OCI-LY1 (cell line): ENCODE measurements around the gene XIRP1.

Experiments used
- H2AFZ ChIP-seq: fragments of 200-600 bp; sonication (generic), shearing (Covaris generic); 2 replicates; pipeline ENCODE4 v1.6.0; 2014; ENCODE audit warnings: antibody characterized with exemption, mild to moderate bottlenecking, low read length
- H3F3A ChIP-seq: fragments of 200-600 bp; sonication (generic), shearing (Covaris generic); 2 replicates; pipeline ENCODE4 v1.6.0; 2014; ENCODE audit warnings: mild to moderate bottlenecking, antibody characterized with exemption, low read length, moderate library complexity; ENCODE audit not compliant: insufficient read depth
- H3K27ac ChIP-seq: fragments of 200-600 bp; sonication (generic); 2 replicates; pipeline ENCODE4 v1.5.1; 2014; ENCODE audit warnings: low read length, mixed run types, mild to moderate bottlenecking, low read depth; ENCODE audit not compliant: poor library complexity, severe bottlenecking
- H3K27me3 ChIP-seq: fragments of 200-600 bp; sonication (generic); 2 replicates; pipeline ENCODE4 v1.6.0; 2014; ENCODE audit warnings: antibody characterized with exemption, mild to moderate bottlenecking, low read length, moderate library complexity; ENCODE audit not compliant: insufficient read depth
- H3K36me3 ChIP-seq: fragments of 200-600 bp; sonication (generic); 2 replicates; pipeline ENCODE4 v1.6.1; 2014; ENCODE audit warnings: mild to moderate bottlenecking, antibody characterized with exemption, low read length, moderate library complexity, mixed read lengths; ENCODE audit not compliant: insufficient read depth
- H3K4me1 ChIP-seq: fragments of 200-600 bp; sonication (generic); 2 replicates; pipeline ENCODE4 v1.5.1; 2014; ENCODE audit warnings: mild to moderate bottlenecking, low read length, moderate library complexity; ENCODE audit not compliant: insufficient read depth, severe bottlenecking
- H3K4me2 ChIP-seq: fragments of 200-600 bp; sonication (generic), shearing (Covaris generic); 2 replicates; pipeline ENCODE4 v1.6.1; 2014; ENCODE audit warnings: low read length
- H3K4me3 ChIP-seq: fragments of 200-600 bp; sonication (generic); 2 replicates; pipeline ENCODE4 v1.5.1; 2014; ENCODE audit warnings: low read length, low read depth, mild to moderate bottlenecking, mixed read lengths; ENCODE audit not compliant: poor library complexity, severe bottlenecking
- H3K79me2 ChIP-seq: fragments of 200-600 bp; shearing (Covaris generic); 2 replicates; pipeline ENCODE4 v1.6.1; 2016; ENCODE audit warnings: mixed run types, low read length, mixed read lengths; ENCODE audit not compliant: insufficient read depth
- H3K9ac ChIP-seq: fragments of 200-600 bp; sonication (generic), shearing (Covaris generic); 2 replicates; pipeline ENCODE4 v1.6.1; 2014; ENCODE audit warnings: mild to moderate bottlenecking, low read length, mixed read lengths
- H3K9me2 ChIP-seq: fragments of 200-600 bp; sonication (generic), shearing (Covaris generic); 2 replicates; pipeline ENCODE4 v1.6.1; 2014; ENCODE audit warnings: low read depth, mild to moderate bottlenecking, low read length, mixed read lengths
- H3K9me3 ChIP-seq: fragments of 200-600 bp; shearing (Covaris generic); 2 replicates; pipeline ENCODE4 v1.6.1; 2014; ENCODE audit warnings: low read length, mixed read lengths
- H4K20me1 ChIP-seq: fragments of 200-600 bp; sonication (generic), shearing (Covaris generic); 2 replicates; pipeline ENCODE4 v1.6.0; 2016; ENCODE audit warnings: mild to moderate bottlenecking, low read length; ENCODE audit not compliant: insufficient read depth
- EZH2 ChIP-seq: fragments of 200-600 bp; sonication (generic), shearing (Covaris generic); IDR thresholded peaks from 2 replicates; pipeline ENCODE4 v1.8.0; 2017; ENCODE audit warnings: borderline replicate concordance, mixed run types, mild to moderate bottlenecking, antibody characterized with exemption, low read length, moderate library complexity, mixed read lengths
- TF ChIP-seq, protein P1 (sequence below): fragments of 200-600 bp; sonication (generic), shearing (Covaris generic); IDR thresholded peaks from 2 replicates; pipeline ENCODE4 v1.5.1; 2017; ENCODE audit warnings: mild to moderate bottlenecking, antibody characterized with exemption, low read length, moderate library complexity, mixed read lengths

Gene XIRP1

DNA sequence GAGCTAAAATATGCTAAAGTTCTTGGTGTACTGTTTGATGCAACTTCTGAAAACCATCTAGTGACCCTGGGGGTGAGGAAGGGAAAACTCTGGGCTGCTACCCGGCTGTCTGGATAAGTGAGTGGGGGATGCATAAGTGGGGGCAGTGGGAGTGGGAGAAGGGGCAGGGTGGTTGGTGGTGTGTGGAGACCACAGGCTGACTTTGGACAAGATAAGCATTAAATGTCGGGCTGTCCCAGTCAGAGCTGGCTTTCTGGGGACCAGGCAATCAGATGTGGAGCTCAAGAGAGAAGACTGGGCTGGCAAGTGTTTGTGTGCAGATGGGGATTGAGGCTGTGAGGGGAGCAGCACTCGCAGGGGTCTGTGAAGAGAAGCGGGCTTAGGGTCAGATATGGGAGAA lies 11.0 kb upstream of the XIRP1 start:
- no peak overlapping the region for H3K27ac ChIP-seq
- no peak overlapping the region for H3K9ac ChIP-seq
- H3K27me3 ChIP-seq: no peaks in the 10 kb centered on the region; the same call in 1 of the 2 replicates
- H3K9me2 ChIP-seq: no peaks in the 10 kb centered on the region
- no peaks in the 10 kb centered on the region for H3F3A ChIP-seq
- H3K36me3 ChIP-seq: no peaks in the 10 kb centered on the region
- no peaks in the 10 kb centered on the region for H3K79me2 ChIP-seq
- no peak for TF ChIP-seq EZH2
- TF ChIP-seq, protein P1, sequence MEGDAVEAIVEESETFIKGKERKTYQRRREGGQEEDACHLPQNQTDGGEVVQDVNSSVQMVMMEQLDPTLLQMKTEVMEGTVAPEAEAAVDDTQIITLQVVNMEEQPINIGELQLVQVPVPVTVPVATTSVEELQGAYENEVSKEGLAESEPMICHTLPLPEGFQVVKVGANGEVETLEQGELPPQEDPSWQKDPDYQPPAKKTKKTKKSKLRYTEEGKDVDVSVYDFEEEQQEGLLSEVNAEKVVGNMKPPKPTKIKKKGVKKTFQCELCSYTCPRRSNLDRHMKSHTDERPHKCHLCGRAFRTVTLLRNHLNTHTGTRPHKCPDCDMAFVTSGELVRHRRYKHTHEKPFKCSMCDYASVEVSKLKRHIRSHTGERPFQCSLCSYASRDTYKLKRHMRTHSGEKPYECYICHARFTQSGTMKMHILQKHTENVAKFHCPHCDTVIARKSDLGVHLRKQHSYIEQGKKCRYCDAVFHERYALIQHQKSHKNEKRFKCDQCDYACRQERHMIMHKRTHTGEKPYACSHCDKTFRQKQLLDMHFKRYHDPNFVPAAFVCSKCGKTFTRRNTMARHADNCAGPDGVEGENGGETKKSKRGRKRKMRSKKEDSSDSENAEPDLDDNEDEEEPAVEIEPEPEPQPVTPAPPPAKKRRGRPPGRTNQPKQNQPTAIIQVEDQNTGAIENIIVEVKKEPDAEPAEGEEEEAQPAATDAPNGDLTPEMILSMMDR: no peak
- no peak overlapping the region for H3K4me2 ChIP-seq
- no peak overlapping the region for H2AFZ ChIP-seq
- no peaks in the 10 kb centered on the region for H3K4me1 ChIP-seq
- no peaks in the 10 kb centered on the region for H3K9me3 ChIP-seq
- H4K20me1 ChIP-seq: no peaks in the 10 kb centered on the region
- no peak overlapping the region for H3K4me3 ChIP-seq

DNA sequence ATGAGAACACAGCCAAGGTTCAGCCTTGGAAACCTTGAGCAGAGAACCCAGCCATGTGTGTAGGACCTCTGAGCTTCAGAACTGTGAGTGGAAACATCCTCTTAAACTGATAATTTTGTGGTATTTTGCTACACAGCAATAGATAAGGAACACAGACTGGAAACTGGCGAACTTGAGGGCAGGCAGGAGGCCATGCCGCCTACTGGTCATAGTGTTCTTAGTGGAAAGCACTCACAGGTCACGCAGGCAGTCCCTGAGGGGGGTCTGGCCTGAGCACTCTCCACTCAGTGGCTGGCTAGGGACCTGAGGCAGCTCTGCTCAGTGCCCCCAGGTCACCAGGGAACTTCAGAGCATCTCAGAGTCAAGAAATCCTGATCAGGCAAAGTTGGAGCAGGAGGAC lies 9.7 kb upstream of the XIRP1 start:
- Histone ChIP-seq H3K27ac (no peak overlapping the region), H3K27me3 (no peaks in the 10 kb centered on the region; the same call in none of the 2 replicates), H3K79me2 (no peaks in the 10 kb centered on the region), H3K9me3 (no peaks in the 10 kb centered on the region), H3K36me3 (no peaks in the 10 kb centered on the region), H3K4me3 (no peak overlapping the region), H4K20me1 (no peaks in the 10 kb centered on the region), H3K9me2 (no peaks in the 10 kb centered on the region), H3K9ac (no peak overlapping the region), H3F3A (no peaks in the 10 kb centered on the region), H3K4me1 (no peaks in the 10 kb centered on the region), H2AFZ (no peak overlapping the region), H3K4me2 (no peak overlapping the region)
- no peak for TF ChIP-seq EZH2
- TF ChIP-seq, protein P1: no peak

DNA sequence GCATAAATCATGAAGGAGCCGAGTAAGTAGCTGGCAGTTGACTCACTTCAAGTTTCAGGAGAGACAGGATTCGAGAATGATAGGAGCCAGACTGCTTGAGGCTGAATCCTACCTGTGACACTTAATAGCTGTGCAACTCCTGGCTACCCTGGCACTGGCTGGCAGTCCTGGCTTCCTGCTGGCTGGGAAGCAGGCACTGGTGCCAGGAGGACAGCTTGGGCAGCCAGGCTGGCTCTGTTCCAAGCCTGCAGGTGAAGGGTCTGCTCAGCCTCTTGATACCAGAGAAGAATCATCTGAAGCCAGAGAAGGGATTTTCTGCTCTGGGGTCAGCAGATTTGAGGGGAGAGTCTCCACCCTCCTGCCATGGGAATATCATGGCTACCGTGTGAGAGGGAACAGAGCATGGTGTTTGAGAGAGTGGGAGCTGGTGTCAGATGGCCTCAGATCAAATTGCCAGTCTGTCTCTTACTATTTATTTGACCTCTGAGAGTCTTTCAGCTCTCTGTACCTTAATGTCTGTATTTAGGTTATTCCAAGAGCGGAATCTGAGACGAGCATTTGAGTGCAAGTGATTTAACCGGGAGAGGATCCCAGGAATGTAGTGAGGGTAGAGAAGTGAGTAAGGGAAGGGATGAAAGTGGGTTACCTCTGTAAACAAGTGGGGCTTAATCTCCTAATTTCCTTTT lies 4.4 kb upstream of the XIRP1 start:
- H3K9ac ChIP-seq: no peak overlapping the region
- no peaks in the 10 kb centered on the region for H3K9me3 ChIP-seq
- no peaks in the 10 kb centered on the region for H4K20me1 ChIP-seq
- H3F3A ChIP-seq: no peaks in the 10 kb centered on the region
- H2AFZ ChIP-seq: no peak overlapping the region
- no peak overlapping the region for H3K27ac ChIP-seq
- no peaks in the 10 kb centered on the region for H3K79me2 ChIP-seq
- no peak overlapping the region for H3K4me2 ChIP-seq
- no peak overlapping the region for H3K4me3 ChIP-seq
- no peaks in the 10 kb centered on the region; the same call in 1 of the 2 replicates for H3K27me3 ChIP-seq
- no peak for TF ChIP-seq EZH2
- TF ChIP-seq, protein P1: no peak
- H3K4me1 ChIP-seq: no peaks in the 10 kb centered on the region
- no peaks in the 10 kb centered on the region for H3K36me3 ChIP-seq
- H3K9me2 ChIP-seq: no peaks in the 10 kb centered on the region
